ENCODE measurements around the gene AUTS2. TPM values are rescaled to one million over a fixed set of nuclear protein-coding genes. Genes with fewer than 3 reads are reported as not detected.

The AUTS2 gene
- total RNA-seq, 6 donors from 2014 or later, result 38.9 to 151 (median 55.8) TPM

GRCh38 chr7:70097645-70098044, 499.4 kb downstream of the AUTS2 start:
- Histone ChIP-seq H3K9me3 (no peaks in the 10 kb centered on the region), H3K4me1 (peaks cover 0 to 5% (median 0%) of the 10 kb centered on the region in 4 donors), H3K27ac (no peak overlapping the region), H3K4me3 (no peak overlapping the region), H3K36me3 (no peaks in the 10 kb centered on the region), H3K27me3 (no peaks in the 10 kb centered on the region)
- ATAC-seq (ENCODE audit: low FRiP score in 2 of 2) (no peak), DNase-seq (no peak)
- TF ChIP-seq CTCF (IDR thresholded peaks at IDR 0.05), result no peak
- TF ChIP-seq POLR2A (IDR thresholded peaks at IDR 0.05), result no peak
- no peak for TF ChIP-seq POLR2AphosphoS5 (IDR thresholded peaks at IDR 0.05)
- TF ChIP-seq EP300 (IDR thresholded peaks at IDR 0.05), result no peak
- 72 to 86% methylated on average over 2 of the region's 2 CpGs for WGBS, 2 donors

- no peaks in the 10 kb centered on the region for H3K27me3 ChIP-seq
- no peak for ATAC-seq (ENCODE audit: low FRiP score in 2 of 2)
- no peak overlapping the region for H3K4me3 ChIP-seq
- 45 to 49% methylated on average over 3 of the region's 3 CpGs for WGBS, 2 donors
- H3K4me1 ChIP-seq, result peaks cover 0 to 5% (median 0%) of the 10 kb centered on the region in 4 donors
- no peaks in the 10 kb centered on the region for H3K9me3 ChIP-seq
- H3K36me3 ChIP-seq, result no peaks in the 10 kb centered on the region
- H3K27ac ChIP-seq, result no peak overlapping the region
- DNase-seq, result no peak
- no peak for TF ChIP-seq EP300 (IDR thresholded peaks at IDR 0.05)
- TF ChIP-seq POLR2AphosphoS5 (IDR thresholded peaks at IDR 0.05), result no peak
- TF ChIP-seq CTCF (IDR thresholded peaks at IDR 0.05), result no peak
Measured at GRCh38 chr7:70098133-70098561, 499.9 kb downstream of the AUTS2 start.

- Histone ChIP-seq H3K36me3 (no peaks in the 10 kb centered on the region), H3K4me1 (peaks cover 0 to 5% (median 0%) of the 10 kb centered on the region in 4 donors), H3K27me3 (no peaks in the 10 kb centered on the region), H3K9me3 (no peaks in the 10 kb centered on the region), H3K4me3 (no peak overlapping the region), H3K27ac (no peak overlapping the region)
- DNase-seq (no peak), ATAC-seq (ENCODE audit: low FRiP score in 2 of 2) (no peak)
- TF ChIP-seq POLR2AphosphoS5 (IDR thresholded peaks at IDR 0.05) (no peak), CTCF (IDR thresholded peaks at IDR 0.05) (no peak), POLR2A (IDR thresholded peaks at IDR 0.05) (no peak), EP300 (IDR thresholded peaks at IDR 0.05) (no peak)
- WGBS, 2 donors, result 67 to 80% methylated on average over 7 of the region's 7 CpGs
Measured at GRCh38 chr7:70098905-70099672, 500.8 kb downstream of the AUTS2 start.

- ATAC-seq (ENCODE audit: low FRiP score in 2 of 2) (no peak), DNase-seq (no peak)
- H3K27ac ChIP-seq, result no peak overlapping the region
- no peaks in the 10 kb centered on the region for H3K27me3 ChIP-seq
- WGBS, 2 donors, result 90 to 91% methylated on average over 1 of the region's 1 CpG
- no peak overlapping the region for H3K4me3 ChIP-seq
- TF ChIP-seq EP300 (IDR thresholded peaks at IDR 0.05) (no peak), CTCF (IDR thresholded peaks at IDR 0.05) (no peak), POLR2AphosphoS5 (IDR thresholded peaks at IDR 0.05) (no peak), POLR2A (IDR thresholded peaks at IDR 0.05) (no peak)
- no peaks in the 10 kb centered on the region for H3K36me3 ChIP-seq
- no peaks in the 10 kb centered on the region for H3K9me3 ChIP-seq
- H3K4me1 ChIP-seq, result no peaks in the 10 kb centered on the region
Measured at GRCh38 chr7:70104243-70104642, 506.0 kb downstream of the AUTS2 start.

GRCh38 chr7:70113078-70113477, 514.8 kb downstream of the AUTS2 start:
- Histone ChIP-seq H3K9me3 (no peaks in the 10 kb centered on the region), H3K36me3 (no peaks in the 10 kb centered on the region), H3K27me3 (no peaks in the 10 kb centered on the region), H3K27ac (no peak overlapping the region), H3K4me1 (no peaks in the 10 kb centered on the region), H3K4me3 (no peak overlapping the region)
- ATAC-seq (ENCODE audit: low FRiP score in 2 of 2) (no peak), DNase-seq (no peak)
- TF ChIP-seq CTCF (IDR thresholded peaks at IDR 0.05) (no peak), POLR2A (IDR thresholded peaks at IDR 0.05) (no peak), EP300 (IDR thresholded peaks at IDR 0.05) (no peak), POLR2AphosphoS5 (IDR thresholded peaks at IDR 0.05) (no peak)
- WGBS, 2 donors, result 92% methylated on average over 2 of the region's 2 CpGs
